Right kidney (tissue), 1 donor: Measurements from ENCODE around the gene SUSD6.
"Not testable (repeated sequence)": the region's sequence is repeated elsewhere in the genome, so short reads cannot be mapped to it uniquely, and the experiment has no call there.

Experiments
- DNase-seq: peaks from one replicate; pipeline ENCODE4 v3.0.0-alpha.2; 2016

SUSD6 gene

DNA sequence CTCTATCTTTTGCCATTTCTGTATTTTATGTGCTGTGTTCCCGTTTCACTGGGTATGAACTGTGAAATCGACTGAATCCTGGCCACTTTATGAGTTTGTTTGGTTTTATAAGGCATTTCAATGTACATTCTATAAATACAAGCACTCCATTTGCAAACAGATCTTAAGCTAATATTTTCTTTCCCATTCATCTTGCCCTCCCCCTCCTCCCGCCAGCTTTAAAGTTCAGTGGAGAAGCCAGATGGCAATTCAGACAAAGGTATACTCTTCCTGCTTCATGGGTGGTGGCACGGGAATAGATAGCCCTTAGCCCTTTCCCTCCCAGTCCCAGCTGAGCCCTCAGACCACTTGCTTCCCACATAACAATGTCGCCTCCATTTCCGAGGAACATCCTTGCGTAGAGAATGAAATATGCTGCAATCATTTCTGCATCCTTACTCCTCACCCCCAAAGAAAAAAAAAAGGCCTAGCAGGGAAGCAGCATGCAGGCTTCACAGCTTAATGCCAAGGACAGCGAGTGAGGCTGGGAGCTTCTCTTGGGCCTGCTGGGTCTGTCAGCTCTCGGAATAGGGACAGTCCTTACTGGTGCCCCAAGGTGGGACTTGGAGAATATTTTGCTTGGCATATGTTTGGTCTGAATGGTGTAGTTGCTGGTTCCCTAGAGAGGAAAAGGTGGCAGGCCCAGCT, 102.7 kb downstream of the SUSD6 start:
- DNase-seq: peak; percentile 39

DNA sequence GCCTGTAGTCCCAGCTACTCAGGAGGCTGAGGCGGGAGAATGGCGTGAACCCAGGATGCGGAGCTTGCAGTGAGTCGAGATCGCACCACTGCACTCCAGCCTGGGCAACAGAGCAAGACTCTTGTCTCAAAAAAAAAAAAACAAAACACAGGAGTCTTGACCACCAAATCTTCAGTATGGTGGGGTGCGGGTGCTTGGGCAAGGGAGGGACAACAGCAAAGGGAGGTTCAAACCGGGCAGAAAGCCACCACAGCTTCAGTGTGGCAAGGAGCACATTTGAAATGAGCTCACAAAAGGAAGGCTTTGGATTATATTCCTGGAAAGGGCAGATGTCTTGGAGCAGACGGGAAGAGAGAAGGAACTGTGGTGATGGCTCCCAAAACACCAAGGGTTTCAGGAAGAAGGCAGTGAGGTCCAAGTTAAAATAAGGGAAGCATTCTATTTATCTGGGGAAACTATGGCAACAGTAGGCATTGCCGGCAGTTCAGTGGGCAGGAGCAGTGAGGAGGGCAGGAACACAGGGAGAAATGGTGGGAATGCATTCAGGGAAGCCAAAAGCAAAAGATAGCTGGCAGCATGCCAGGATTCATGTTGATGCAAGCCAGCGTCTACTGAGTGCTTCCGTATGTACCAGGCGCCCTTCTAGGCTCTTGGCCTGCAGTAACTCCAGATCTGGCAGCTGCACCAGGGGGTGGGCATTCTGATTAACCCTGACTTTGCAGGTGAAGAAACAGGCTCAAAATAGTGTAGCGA, 104.5 kb downstream of the SUSD6 start:
- no peak for DNase-seq

DNA sequence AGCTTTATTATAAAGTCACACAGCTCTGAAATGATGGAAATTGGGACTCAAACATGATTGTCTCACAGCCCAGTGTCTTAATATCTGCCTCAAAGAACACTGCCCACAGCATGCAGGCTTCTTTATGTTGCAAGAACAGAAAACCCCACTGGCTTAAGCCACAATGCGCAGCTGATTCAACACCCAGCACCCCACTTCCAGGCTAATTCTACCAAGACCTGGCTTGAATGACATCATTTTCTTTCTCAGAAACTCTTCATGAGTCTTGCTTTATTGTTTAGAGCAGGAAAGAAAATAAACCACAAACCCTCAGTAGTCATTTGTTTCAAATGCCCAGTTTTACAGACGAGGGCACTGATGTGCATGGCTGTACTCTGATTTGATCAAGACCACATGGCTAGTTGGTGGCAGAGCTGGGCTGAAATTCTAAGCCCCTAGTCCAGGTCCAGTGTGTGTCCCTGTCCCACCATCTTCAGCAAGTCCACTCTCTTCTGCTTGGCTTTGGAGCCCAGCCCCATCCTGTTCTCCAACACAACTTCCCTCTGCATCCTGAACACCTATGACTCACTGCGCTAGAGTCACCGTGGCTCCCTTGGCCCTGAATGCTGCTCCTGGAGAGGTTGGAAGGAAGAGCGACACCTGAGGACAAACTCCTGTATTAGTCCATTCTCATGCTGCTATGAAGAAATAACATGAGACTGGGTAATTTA, 105.2 kb downstream of the SUSD6 start:
- DNase-seq: no peak

DNA sequence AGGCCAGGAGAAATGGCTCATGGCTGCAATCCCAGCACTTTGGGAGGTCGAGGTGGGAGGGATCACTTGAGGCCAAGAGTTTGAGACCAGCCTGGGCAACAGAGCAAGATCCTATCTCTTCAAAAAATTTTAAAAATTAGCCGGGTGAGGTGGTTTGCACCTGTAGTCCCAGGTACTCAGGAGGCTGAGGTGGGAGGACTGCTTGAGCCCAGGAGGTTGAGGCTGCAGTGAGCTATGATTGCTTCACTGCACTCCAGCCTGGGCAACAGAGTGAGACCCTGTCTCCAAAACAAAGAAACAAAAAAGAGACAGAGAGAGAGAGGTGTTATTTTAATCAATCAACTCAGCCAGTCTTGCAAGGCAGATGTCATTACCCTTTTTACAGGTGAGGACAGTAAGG, 107.2 kb downstream of the SUSD6 start:
- not testable (repeated sequence) for DNase-seq

DNA sequence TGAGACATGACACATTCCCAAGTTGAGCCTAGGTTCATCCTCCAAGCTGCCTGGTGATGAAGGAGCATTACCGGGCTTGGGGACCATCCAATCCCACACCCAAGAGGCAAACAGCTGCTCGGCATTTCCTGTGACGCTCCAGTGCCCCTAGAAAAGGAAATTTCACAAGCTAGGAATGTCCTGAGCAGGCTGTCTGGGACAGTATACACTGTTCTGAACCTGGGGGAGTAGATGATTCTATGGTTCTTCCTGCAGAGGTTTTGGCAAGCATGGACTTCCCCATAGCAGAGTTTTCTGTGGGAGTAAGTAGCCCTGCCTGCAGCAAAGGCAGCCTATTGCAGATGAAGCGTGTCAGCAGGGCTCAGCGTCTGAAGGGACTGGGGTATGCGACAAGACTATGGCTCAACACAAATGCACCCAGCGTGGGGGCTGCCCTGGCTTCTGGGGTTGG, 108.1 kb downstream of the SUSD6 start:
- peak; percentile 44 for DNase-seq

DNA sequence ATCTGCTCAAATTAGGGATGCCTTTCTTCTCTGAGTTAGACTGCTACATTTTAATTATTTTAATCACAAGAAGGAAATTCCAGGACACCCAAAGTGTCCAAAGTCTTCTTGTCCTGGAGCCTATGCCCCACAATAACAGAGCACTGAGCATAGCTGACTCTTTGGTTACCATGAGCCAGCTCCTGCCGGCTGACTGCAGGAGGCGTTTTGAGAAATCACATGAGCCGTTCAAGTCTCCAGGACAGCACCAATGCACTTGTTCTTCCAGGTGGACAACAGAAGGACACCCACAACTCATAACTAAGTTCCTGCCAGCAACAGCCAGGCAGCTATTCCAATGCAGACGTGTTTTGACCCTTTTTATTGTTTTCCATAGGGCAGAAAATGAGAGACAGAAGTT, 109.5 kb downstream of the SUSD6 start:
- no peak for DNase-seq

DNA sequence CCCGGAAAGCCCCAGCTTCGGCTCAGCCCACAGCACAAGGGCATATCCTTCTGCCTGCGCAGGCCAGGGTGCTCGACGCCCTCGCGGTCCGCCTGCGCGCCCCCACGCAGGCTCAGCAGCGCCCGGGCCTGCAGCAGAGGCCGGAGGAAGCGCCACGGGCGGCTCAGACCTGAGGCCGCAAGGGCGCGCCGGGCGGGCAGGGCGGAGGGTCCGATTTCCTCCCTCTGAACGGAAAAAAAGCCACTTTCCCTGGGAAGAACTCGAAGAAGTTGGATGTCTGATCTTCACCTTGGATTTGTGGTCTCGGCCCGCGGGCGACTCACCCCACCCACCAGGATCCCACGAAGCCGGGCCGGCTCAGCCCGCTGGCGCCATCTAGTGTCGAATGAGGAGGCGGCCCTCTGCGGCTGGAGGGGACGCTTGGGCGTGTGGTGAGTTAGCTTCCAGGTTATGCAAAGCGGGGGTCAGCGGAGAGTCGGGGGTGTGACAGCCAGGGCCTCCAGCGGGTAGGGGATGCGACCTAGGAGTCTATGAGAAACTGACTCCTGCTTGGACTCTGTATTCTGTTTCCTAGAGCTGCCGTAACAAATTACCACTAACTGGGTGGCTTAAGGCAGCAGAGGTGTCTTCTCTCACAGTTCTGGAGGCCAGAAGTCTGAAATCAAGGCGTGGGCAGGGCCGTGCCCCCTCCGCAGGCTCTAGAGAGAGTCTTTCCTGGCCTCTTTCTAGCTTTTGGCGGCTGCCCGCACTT, 115.5 kb downstream of the SUSD6 start:
- DNase-seq: peak; percentile 92

DNA sequence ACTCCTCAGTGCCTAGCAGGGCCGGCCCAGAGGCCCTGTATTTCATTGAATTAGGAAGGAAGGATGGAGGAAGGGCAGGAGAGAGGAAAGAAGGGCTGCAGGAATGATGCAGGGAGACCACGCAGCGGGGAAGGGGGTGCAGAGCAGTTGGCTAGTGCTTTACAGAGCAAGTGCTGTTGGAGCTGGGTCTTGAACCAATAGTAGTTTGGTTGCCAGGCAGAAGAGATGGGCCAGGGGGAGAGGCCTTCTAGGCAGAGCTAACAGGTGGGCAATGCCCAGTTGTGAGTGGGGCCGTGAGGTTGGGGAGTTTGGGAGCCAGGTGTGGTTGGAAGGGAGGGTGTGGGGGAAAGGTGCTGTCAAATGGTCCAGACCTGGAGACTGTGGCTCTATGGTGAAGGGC, 116.5 kb downstream of the SUSD6 start:
- no peak for DNase-seq

DNA sequence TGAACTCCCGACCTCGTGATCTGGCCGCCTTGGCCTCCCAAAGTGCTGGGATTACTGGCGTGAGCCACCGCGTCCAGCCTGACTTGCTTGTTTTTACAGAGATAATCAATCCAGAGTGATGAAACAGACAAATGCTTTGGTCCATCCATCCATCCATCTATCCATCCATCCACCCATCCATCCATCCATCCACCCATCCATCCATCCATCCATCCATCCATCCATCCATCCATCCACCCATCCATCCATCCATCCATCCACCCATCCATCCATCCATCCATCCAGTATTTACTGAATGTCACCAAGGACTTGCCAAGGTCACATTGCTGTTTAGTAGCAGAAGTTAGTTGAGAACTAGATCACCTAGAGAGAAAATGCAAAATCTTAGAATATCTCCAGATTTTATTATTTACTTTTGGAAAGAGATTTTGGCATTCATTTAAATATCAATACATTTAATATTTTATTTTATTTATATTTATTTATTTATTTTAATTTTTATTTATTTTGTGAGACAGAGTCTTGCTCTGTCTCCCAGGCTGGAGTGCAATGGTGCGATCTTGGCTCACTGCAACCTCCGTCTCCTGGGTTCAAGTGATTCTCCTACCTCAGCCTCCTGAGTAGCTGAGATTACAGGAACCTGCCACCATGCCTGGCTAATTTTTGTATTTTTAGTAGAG, 120.7 kb downstream of the SUSD6 start:
- not testable (repeated sequence) for DNase-seq

DNA sequence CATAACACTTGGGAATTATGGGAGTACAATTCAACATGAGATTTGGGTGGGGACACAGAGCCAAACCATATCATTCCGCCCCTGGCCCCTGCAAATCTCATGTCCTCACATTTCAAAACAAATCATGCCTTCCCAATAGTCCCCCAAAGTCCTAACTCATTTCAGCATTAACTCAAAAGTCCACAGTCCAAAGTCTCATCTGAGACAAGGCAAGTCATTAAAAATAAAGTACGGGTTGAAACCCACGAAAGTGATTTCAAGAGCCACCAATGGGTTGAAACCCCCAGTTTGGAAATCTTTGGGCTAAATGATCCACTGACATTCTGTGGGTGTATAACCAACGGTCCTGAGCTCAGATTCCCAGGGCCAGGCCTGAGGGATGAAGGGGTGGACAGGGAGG, 125.0 kb downstream of the SUSD6 start:
- not testable (repeated sequence) for DNase-seq

DNA sequence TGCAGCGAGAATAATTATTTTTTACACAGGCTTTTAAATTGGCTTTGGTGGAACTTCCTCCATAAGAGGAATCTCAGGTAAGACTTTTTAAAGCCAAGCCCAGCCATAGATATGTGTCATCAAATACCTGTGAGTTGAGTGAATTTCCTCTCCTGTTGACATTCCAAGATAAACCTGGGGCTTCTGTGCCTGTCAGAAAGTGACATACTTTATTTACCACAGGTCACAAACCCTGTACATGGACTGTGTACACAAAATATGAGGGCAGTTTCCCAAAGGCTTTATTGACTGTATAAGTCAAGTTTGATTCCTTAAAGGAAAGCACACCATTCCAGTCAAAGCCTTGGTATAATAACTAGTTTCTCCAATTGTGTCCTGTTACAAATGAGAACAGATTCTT, 129.7 kb downstream of the SUSD6 start:
- no peak for DNase-seq

DNA sequence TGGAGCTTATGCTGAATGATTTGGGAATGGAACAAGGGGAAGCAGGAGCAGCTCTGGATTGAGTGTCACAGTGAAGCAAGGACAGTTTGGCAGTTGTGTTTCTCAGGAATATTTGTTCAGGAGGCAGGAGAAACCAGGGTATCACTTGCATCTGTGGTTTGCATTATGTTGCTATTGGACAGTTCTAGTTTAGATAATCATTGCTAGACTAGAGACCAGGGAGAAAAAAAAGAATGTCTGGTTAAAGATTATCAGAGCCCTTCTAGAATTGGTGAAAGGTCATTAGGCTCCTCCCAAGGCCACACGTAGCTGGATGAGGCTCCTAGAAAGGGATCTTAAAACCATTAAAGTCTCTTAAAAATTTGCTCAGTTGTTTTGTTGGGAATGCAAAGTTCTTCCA, 138.6 kb downstream of the SUSD6 start:
- DNase-seq: peak; percentile 11

DNA sequence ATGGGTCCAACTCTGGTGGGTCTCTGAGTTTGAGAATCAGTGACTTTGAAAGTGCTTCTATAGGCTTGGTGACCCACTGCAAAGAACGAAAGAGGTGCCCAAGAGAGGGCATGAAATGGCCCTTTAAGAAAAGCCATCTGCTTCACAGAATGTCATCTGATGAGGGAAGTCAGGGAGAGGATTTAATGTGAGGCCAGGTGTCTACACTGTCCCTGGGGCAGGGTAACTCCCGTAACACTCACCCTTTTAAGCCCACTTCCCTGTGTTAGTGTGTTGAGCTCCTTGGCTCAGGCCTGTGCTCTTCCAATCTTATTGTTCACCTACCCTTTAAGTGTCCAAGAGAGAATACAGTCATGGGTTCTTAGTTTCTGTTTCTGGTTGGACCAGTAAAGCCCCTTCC, 139.1 kb downstream of the SUSD6 start:
- no peak for DNase-seq

DNA sequence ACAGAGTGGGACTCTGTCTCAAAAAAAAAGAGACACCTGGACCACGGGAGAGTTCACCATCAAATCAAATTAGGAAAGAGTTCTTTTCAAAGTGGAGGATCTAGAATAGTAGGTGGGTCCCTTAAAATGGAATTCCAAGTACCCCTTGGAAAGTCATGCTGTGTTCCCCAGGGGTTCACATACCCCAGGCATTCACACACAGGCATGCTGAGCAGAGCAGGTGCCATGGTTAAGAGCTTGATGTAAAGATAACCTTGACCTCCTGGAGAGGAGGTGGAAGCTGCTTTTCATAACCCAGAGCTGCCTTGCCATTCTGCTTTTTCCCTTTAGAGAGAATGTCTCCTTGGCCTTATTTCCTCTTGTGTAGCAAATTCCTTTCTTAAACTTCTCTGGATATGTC, 141.4 kb downstream of the SUSD6 start:
- DNase-seq: no peak

DNA sequence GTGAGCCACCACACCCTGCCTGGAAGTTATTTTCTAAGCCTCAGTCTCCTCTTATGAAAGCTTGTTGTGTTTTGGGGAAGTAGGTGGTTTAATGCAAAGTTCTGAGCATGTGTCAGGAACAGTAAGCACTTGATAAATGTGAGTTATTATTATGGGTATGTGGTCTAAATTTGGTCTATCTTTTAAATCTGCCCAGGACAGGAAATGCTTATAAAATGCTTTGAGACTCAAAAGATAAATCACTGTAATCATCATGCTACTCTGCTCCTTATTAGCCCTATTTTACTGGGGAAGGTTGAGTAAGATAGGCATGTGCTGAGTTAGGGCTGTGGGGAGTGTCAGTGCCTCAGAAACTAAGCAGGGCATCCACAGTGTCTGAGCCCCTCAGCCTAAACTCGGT, 142.5 kb downstream of the SUSD6 start:
- DNase-seq: no peak

DNA sequence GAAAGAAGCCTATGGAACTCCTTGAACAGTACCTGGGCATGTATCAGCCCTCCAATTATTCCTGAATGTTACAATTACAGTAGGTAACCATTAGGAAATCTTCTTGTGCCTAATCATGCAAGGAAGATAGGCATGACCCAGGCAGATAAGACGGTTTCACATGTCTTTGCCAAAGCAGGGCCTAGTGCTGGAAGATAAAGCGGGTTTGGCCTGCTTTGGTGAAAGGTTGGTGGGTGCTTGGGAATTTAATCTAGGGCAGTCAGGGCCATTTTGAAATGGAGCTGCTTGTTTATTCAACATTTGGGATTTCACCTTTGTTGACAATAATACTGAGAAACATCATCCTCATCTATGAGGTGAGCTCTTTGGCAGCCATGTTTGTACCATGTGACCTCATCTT, 143.1 kb downstream of the SUSD6 start:
- DNase-seq: no peak

DNA sequence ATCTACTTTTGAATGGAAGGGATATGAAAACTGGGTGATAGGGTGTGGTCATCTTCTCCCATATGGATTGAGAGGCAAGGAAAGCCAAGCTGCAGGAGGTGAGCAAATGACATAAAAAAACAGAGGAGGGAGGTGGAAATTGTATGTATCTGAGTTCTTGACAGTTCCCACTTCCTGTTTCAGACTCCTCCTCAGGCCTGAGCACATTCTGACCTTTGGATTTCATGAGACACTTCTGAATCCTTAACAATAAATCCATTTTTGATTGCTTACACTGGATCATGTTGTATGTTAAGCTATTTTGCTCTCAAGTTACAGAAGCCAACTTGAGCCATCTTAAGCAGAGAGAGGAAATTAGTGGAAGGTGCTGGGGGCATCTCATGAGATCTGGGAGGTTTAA, 143.9 kb downstream of the SUSD6 start:
- DNase-seq: no peak

DNA sequence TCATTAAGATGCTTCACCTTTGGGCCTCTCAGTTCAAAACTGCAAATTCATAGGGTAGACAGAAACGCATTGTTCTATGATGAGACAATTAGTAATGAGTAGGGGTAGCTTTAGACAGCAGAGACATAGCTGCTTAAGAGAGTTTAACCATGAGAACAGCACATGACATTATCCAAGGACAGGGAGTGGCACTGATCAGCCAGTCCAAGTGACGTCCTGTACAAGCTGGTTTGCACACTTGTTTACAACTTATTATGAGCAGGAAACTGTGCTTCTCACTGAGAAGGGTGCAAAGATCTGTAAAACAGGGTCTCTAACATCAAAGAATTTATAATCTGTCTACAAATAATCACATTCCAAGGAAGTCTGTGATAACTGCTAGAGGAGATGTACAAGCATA, 144.4 kb downstream of the SUSD6 start:
- no peak for DNase-seq

DNA sequence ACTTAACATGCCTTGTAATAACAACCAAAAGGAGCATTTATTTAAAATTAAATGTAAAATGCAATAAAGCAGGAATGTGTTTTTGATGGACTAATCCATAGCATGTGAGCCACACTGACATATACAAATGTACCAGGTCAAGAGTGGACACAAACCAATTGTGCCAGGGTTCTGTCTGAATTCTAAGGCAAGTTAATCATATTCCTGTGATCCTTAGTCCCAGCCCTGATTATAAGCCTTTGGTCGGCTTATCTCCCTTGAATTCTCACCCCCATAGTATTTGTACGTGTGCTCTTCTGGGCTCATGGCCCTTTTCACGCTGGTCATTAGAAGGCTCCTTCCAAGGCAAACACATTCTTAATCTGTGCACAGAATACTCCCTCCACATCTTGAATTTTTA, 144.9 kb downstream of the SUSD6 start:
- no peak for DNase-seq

DNA sequence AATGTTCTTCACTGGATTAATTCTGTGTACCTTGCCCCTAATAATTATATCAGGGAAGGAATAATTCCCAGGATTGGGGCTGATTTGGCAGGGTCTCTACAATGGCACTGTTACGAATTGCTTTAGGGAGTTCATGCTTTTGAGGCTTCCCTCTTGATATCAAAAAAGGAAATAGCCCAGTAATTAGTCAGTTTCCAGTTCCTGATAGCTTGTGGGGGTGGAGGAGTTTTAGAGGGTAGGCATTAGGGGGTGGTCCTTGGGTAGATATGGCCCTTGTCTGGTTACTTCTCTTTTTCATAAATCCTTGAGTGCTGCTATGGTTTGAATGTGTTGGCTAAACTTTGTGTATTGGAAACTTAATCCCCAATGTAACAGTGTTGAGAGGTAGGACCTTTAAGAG, 149.4 kb downstream of the SUSD6 start:
- no peak for DNase-seq

DNA sequence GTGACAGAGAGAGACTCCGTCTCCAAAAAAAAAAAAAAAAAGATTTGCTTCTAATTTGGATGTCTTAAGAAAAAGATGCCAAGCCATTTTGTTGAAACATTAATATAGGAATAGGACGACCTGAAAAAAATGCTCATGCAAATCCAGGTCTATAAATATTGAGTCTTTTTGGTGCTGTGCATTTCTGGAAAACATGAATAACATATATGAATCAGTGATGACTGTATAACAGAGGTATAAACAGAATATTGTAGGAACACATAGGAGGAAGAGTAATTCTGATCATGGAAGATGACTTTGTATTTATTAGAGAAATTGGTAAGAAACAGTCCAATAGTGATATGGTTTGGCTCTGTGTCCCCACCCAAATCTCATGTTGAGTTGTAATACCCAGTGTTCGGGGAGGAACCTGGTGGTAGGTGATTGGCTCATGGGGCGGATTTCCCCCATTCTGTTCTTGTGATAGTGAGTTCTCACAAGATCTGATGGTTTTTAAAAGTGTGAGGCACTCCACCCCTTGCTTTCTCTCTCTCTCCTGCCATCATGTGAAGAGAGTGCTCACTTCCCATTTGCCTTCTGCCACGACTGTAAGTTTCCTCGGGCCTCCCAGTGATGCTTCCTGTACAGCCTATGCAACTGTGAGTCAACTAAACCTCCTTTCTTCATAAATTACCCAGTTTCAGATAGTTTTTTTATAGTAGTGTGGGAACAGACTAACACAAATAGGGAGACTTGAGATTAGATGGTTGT, 152.5 kb downstream of the SUSD6 start:
- DNase-seq: no peak
